ENCODE data around the gene SLC6A15. TPM values are rescaled to one million over a fixed set of nuclear protein-coding genes. Genes with fewer than 3 reads are reported as not detected.

The SLC6A15 gene
- total and polyA plus RNA-seq, 2 of the 8 experiments (the other 6 are each of a cell fraction or from before 2014, with no cell fraction given) = 3.1 to 42.0 TPM

DNA sequence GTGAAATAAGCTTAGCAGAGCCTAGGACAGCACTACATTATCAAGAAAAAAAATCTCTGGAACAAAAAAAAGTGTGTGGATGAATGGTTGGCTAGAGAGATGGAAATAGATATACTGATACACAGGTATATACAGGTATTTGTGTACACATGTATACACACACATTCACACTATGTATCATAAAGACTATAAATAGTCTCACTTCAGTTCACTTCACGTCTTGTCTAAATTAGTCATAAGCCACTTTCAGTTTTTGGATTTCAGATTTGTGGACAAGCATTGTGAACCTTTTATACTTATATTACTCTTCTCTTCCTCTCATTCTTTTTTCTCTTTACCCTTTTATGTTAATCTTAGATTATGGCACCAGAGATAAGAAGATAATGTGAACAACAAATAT is 41.8 kb upstream of the SLC6A15 start:
- H4K8ac ChIP-seq (ENCODE audit: extremely low read depth, insufficient read depth, low read length) = no peak overlapping the region
- FAIRE-seq = no peak

More for the DNA sequence above, 41.8 kb upstream of the SLC6A15 start:
- no peaks in the 10 kb centered on the region for H3K9me3 ChIP-seq (ENCODE audit: insufficient read depth in 2 of 2, low read depth in 1 of 2, low read length in 1 of 2)
- no peak overlapping the region for H3K18ac ChIP-seq (ENCODE audit: extremely low read depth, low read length)
- H2BK120ac ChIP-seq (replicated peaks; ENCODE audit: low read depth, low read length) = no peak overlapping the region
- no peak for DNase-seq (ENCODE audit: low read depth in 1 of 2, low spot score in 2 of 2)
- H2BK5ac ChIP-seq (ENCODE audit: low read depth, low read length) = no peak overlapping the region
- no peak overlapping the region for H3K14ac ChIP-seq (ENCODE audit: insufficient read length)
- no peak overlapping the region for H2AFZ ChIP-seq (ENCODE audit: low read length)
- H3K79me2 ChIP-seq (ENCODE audit: control insufficient read depth in 1 of 2, insufficient read depth in 2 of 2, low read length in 2 of 2) = no peaks in the 10 kb centered on the region
- POLR2A ChIA-PET (ENCODE audit: partially characterized antibody) = no interaction called here
- H3K36me3 ChIP-seq (ENCODE audit: control insufficient read depth in 2 of 4, insufficient read depth in 4 of 4, low read length in 3 of 4) = no peaks in the 10 kb centered on the region
- H3K4me2 ChIP-seq (ENCODE audit: insufficient read depth in 1 of 2, low read depth in 2 of 2, low read length in 2 of 2) = no peak overlapping the region
- no peak overlapping the region for H3K23ac ChIP-seq (ENCODE audit: insufficient read length)
- no peak overlapping the region for H3K56ac ChIP-seq (replicated peaks; ENCODE audit: insufficient read length, low read depth, low read length)
- no peaks in the 10 kb centered on the region for H3K23me2 ChIP-seq (ENCODE audit: low read depth, low read length)
- no peak overlapping the region for H3K4ac ChIP-seq (replicated peaks; ENCODE audit: insufficient read length, low read depth, low read length)
- no peaks in the 10 kb centered on the region for H3K4me1 ChIP-seq (replicated peaks in 1 of 4; ENCODE audit: control insufficient read depth in 3 of 4, insufficient read depth in 4 of 4, low read length in 3 of 4)
- H3K79me1 ChIP-seq (ENCODE audit: low read depth, low read length) = no peaks in the 10 kb centered on the region
- CTCF ChIA-PET (ENCODE audit: partially characterized antibody) = interaction anchor here (1.6 kb wide), 1 partner anchor 9 kb away, joined by 4 read pairs; no protein-coding TSS in a partner anchor
- WGBS, 2 experiments (ENCODE audit: extremely low coverage in 1 of 2, insufficient coverage in 1 of 2, insufficient read length in 1 of 2, insufficient replicate concordance in 2 of 2, low coverage in 1 of 2, low lambda C conversion rate in 2 of 2, missing lambda C conversion rate in 1 of 2) = 91% methylated on average over 1 of the region's 1 CpG; no CpG with 5 or more reads in 1 of the 2 experiments
- H2BK20ac ChIP-seq (ENCODE audit: low read length) = no peak overlapping the region
- H3K27ac ChIP-seq (ENCODE audit: low read depth, low read length) = no peak overlapping the region
- no peaks in the 10 kb centered on the region for H4K20me1 ChIP-seq (replicated peaks in 1 of 2; ENCODE audit: control insufficient read depth in 1 of 2, insufficient read depth in 2 of 2, low read length in 2 of 2)
- no peaks in the 10 kb centered on the region for H3K27me3 ChIP-seq (replicated peaks in 1 of 4; ENCODE audit: control insufficient read depth in 3 of 4, extremely low read depth in 1 of 4, insufficient read depth in 3 of 4, low read length in 3 of 4)
- no peak overlapping the region for H3K4me3 ChIP-seq (ENCODE audit: extremely low read depth in 1 of 4, insufficient read depth in 2 of 4, low read depth in 3 of 4, low read length in 4 of 4)
- H4K91ac ChIP-seq (replicated peaks; ENCODE audit: insufficient read length, low read length) = no peak overlapping the region
- no peak overlapping the region for H2BK15ac ChIP-seq (ENCODE audit: low read length)
- H4K5ac ChIP-seq (ENCODE audit: insufficient read length, low read depth, low read length) = no peak overlapping the region
- H2BK12ac ChIP-seq (ENCODE audit: low read depth, low read length) = no peak overlapping the region
- no peak overlapping the region for H2AK5ac ChIP-seq (ENCODE audit: low read depth, low read length)
- H3K9ac ChIP-seq (replicated peaks in 1 of 4; ENCODE audit: extremely low read depth in 1 of 4, low read depth in 3 of 4, low read length in 3 of 4) = no peak overlapping the region
- TF ChIP-seq SP1 (IDR thresholded peaks at IDR 0.05; ENCODE audit: low read depth, low read length) (no peak), TAF1 (IDR thresholded peaks at IDR 0.05; ENCODE audit: low read depth, low read length) (no peak), JUND (IDR thresholded peaks at IDR 0.05; ENCODE audit: low read length) (no peak), CHD2 (IDR thresholded peaks at IDR 0.05; ENCODE audit: low read length) (no peak), ATF3 (IDR thresholded peaks at IDR 0.05; ENCODE audit: insufficient read depth, low read depth, low read length) (no peak), TEAD4 (IDR thresholded peaks at IDR 0.05; ENCODE audit: low read depth, low read length) (no peak), ZNF274 (IDR thresholded peaks at IDR 0.05; ENCODE audit: borderline replicate concordance, extremely low read depth, low read length) (no peak)
